ENCODE data around the gene NPFFR2.

The NPFFR2 gene

DNA sequence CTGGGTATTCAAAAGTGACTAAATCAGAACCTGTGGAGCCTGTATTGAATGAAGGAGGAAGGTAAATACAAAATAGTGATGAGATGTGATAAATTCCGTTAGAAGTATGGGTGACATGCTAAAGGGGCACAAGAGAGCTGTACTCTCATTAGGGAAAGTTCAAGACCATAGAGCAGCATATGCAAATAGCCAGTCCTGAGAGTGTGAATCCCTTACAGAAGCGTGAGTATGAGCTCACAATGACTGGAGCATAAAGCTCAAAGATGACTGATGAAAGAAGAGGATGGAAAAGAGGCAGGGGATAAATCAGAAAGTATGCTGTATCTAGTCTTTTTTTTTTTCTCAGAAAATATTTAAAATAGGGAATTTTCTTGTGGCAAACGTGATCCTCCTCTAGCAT, 12.1 kb upstream of the NPFFR2 start:
- FAIRE-seq (no peak), DNase-seq (ENCODE audit: insufficient read length, low spot score) (no peak)
- TF ChIP-seq CTCF (IDR thresholded peaks at IDR 0.05; ENCODE audit: insufficient read depth, missing control alignments), result no peak

- FAIRE-seq (no peak), DNase-seq (ENCODE audit: insufficient read length, low spot score) (no peak)
- TF ChIP-seq CTCF (IDR thresholded peaks at IDR 0.05; ENCODE audit: insufficient read depth, missing control alignments), result no peak
These were observed 9.2 kb upstream of the NPFFR2 start for GRCh38 chr4:72022553-72022952.

DNA sequence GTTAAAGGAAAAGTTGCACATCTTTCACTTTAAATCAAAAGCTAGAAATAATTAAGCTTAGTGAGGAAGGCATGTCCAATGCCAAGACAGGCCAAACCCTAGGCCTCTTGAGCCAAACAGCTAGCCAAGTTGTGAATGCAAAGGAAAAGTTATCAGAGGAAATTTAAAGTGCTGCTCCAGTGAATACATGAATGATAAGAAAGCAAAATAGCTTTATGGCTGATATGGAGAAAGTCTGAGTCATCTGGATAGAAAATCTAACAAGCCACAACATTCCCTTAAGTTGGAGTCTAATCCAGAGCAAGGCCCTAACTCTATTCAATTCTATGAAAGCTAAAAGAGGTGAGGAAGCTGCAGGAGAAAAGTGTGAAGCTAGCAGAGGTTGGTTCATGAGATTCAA, 23.8 kb downstream of the NPFFR2 start:
- FAIRE-seq (no peak), DNase-seq (ENCODE audit: insufficient read length, low spot score) (no peak)
- no peak for TF ChIP-seq CTCF (IDR thresholded peaks at IDR 0.05; ENCODE audit: insufficient read depth, missing control alignments)

- no peak for TF ChIP-seq CTCF (IDR thresholded peaks at IDR 0.05; ENCODE audit: insufficient read depth, missing control alignments)
- FAIRE-seq (no peak), DNase-seq (ENCODE audit: insufficient read length, low spot score) (no peak)
These were observed 31.9 kb downstream of the NPFFR2 start for GRCh38 chr4:72063726-72064125.

GRCh38 chr4:72067051-72067450, 35.3 kb downstream of the NPFFR2 start:
- no peak for TF ChIP-seq CTCF (IDR thresholded peaks at IDR 0.05; ENCODE audit: insufficient read depth, missing control alignments)
- FAIRE-seq (no peak), DNase-seq (ENCODE audit: insufficient read length, low spot score) (no peak)

DNA sequence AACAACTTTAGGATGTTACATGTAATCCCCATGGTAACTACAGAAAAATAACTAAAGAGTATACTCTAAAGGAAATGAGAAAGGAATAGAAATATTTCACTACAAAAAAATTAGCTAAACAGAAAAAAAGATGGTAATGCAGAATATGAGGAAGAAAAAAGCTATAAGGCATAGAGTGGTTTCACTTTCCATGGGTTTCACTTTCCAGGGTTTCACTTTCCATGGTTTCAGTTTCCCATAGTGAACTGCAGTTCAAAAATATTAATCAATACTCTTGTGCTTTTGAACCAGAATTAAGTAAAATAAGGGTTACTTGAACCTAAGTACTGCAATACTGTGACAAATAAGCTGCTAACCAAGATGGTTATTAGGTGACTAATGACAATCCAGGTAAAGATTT, 42.0 kb downstream of the NPFFR2 start:
- FAIRE-seq (no peak), DNase-seq (ENCODE audit: insufficient read length, low spot score) (no peak)
- TF ChIP-seq CTCF (IDR thresholded peaks at IDR 0.05; ENCODE audit: insufficient read depth, missing control alignments), result no peak

DNA sequence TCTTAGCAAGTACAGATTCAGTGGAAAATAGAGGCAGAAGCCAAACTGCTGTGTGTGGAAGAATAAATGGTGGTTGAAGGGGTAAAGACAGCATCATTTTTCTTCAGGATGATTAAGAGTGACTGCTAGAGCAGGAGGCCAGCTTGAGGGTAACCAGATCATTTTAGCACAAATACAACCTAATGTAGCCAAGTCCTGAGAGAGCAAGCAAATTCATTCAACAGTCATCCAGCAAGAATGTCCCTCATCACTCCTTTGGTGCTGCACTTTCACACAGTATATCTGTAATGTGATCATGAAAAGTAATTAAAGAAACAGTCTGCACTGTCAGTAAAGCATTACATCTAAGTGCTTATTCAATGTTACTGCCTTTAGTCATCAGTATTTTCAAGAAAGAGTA, 44.8 kb downstream of the NPFFR2 start:
- FAIRE-seq (no peak), DNase-seq (ENCODE audit: insufficient read length, low spot score) (no peak)
- TF ChIP-seq CTCF (IDR thresholded peaks at IDR 0.05; ENCODE audit: insufficient read depth, missing control alignments), result no peak

Measured in D721Med (cell line).